Endothelial cell of umbilical vein (primary cell): ENCODE data around the gene CCNL2. TPM values are rescaled to one million over a fixed set of nuclear protein-coding genes. Genes with fewer than 3 reads are reported as not detected.

Source experiments
- BruUV-seq: library from RNA; stranded (reverse); fragments of 400-500 nt; replicated peaks from 2 replicates; lab custom pipeline; 2021; lab: Mats Ljungman, UMichigan
- CTCF ChIA-PET: fragments of 300-600, 350-600 bp; sonication (Branson Sonifier 250); formaldehyde crosslinking; loops from one replicate; lab custom pipeline; 2021; ENCODE audit warnings: antibody characterized with exemption, inconsistent platforms; lab: Charles Lee
- POLR2A ChIA-PET: fragments of 300-600, 350-600 bp; sonication (Branson Sonifier 250); formaldehyde crosslinking; loops from one replicate; lab custom pipeline; 2021; ENCODE audit warnings: antibody characterized with exemption, inconsistent platforms; lab: Charles Lee
- DNase-seq: peaks from one replicate; pipeline ENCODE4 v3.0.0-alpha.2; 2011; ENCODE audit warnings: low read depth, low spot score
- FAIRE-seq: peaks from 2 replicates; lab custom pipeline; 2011; peaks lifted over from hg19 to GRCh38; lab: Jason Lieb, UNC
- H2AFZ ChIP-seq: 2 replicates; pipeline ENCODE4 v1.6.0; 2012; ENCODE audit warnings: low read depth, low read length, control low read depth, inconsistent platforms
- H3K27ac ChIP-seq: 2 replicates; pipeline ENCODE4 v1.5.1; 2011; ENCODE audit warnings: low read depth, mild to moderate bottlenecking, control low read depth, low read length, moderate library complexity; ENCODE audit not compliant: insufficient read depth
- H3K27me3 ChIP-seq, 2 experiments: 2 replicates each; pipeline versions ENCODE4 v1.6.0 to v1.6.1; 2011; ENCODE audit warnings: low read length in 2 of 2, mixed read lengths in 1 of 2; ENCODE audit not compliant: control insufficient read depth in 2 of 2, insufficient read depth in 2 of 2
- H3K36me3 ChIP-seq, 2 experiments: 2 replicates in 1 of 2; 3 replicates in 1 of 2; pipeline ENCODE4 v1.5.1; 2011; ENCODE audit warnings: low read length in 2 of 2, mild to moderate bottlenecking in 1 of 2, moderate library complexity in 1 of 2; ENCODE audit not compliant: control insufficient read depth in 2 of 2, insufficient read depth in 2 of 2; ENCODE audit errors: extremely low read depth in 1 of 2
- H3K4me1 ChIP-seq: 3 replicates; pipeline ENCODE4 v1.5.1; 2011; ENCODE audit warnings: mild to moderate bottlenecking, low read length; ENCODE audit not compliant: control insufficient read depth, insufficient read depth; ENCODE audit errors: extremely low read depth
- H3K4me2 ChIP-seq: 2 replicates; pipeline ENCODE4 v1.6.1; 2011; ENCODE audit warnings: low read length, control low read depth, mixed read lengths; ENCODE audit not compliant: insufficient read depth
- H3K4me3 ChIP-seq, 3 experiments: fragments of 200-600 bp in 1 of 3; sonication (generic), shearing (Covaris generic) in 1 of 3; replicated peaks in 1 of 3; 2 replicates each; pipeline ENCODE4 v1.5.1; 2011 to 2016; ENCODE audit warnings: control low read depth in 3 of 3, low read length in 3 of 3, mild to moderate bottlenecking in 2 of 3, inconsistent platforms in 1 of 3, low read depth in 1 of 3, moderate library complexity in 1 of 3; ENCODE audit not compliant: insufficient read depth in 1 of 3
- H3K79me2 ChIP-seq: 2 replicates; pipeline ENCODE4 v1.6.0; 2012; ENCODE audit warnings: low read length, inconsistent platforms; ENCODE audit not compliant: control insufficient read depth, insufficient read depth
- H3K9ac ChIP-seq: replicated peaks from 2 replicates; pipeline ENCODE3; 2011; ENCODE audit warnings: low read length, control low read depth; ENCODE audit not compliant: insufficient read depth; ENCODE audit errors: extremely low read depth
- H3K9me1 ChIP-seq: replicated peaks from 3 replicates; pipeline ENCODE4 v1.6.0; 2011; ENCODE audit warnings: mild to moderate bottlenecking, low read length; ENCODE audit not compliant: control insufficient read depth, insufficient read depth; ENCODE audit errors: extremely low read depth
- H3K9me3 ChIP-seq: replicated peaks from 2 replicates; pipeline ENCODE4 v1.5.1; 2012; ENCODE audit warnings: low read length, inconsistent platforms; ENCODE audit not compliant: control insufficient read depth, insufficient read depth
- H4K20me1 ChIP-seq: replicated peaks from 2 replicates; pipeline ENCODE3; 2011; ENCODE audit warnings: mild to moderate bottlenecking, low read length; ENCODE audit not compliant: control insufficient read depth, insufficient read depth; ENCODE audit errors: extremely low read depth
- CTCF ChIP-seq, 2 donors: IDR thresholded peaks; 1 replicate in 1 of 2; 2 replicates in 1 of 2; pipeline ENCODE4 v1.5.1; 2011; ENCODE audit warnings: low read length in 2 of 2, mild to moderate bottlenecking in 2 of 2, moderate library complexity in 2 of 2, control low read depth in 1 of 2, inconsistent platforms in 1 of 2, low read depth in 1 of 2; ENCODE audit not compliant: insufficient read depth in 1 of 2; ENCODE audit errors: extremely low read depth in 1 of 2
- MYC ChIP-seq: IDR thresholded peaks from one replicate; pipeline ENCODE4 v1.6.1; 2011; ENCODE audit warnings: mild to moderate bottlenecking, low read depth, low read length
- POLR2A ChIP-seq: IDR thresholded peaks from 2 replicates; pipeline ENCODE4 v1.6.1; 2012; ENCODE audit warnings: low read depth, mild to moderate bottlenecking, control low read depth, low read length
- dilution Hi-C: fragments of 300-500 bp; cut with MboI; formaldehyde crosslinking; loops from one replicate; pipeline ENCODE4 v1.15.0; 2019; ENCODE audit warnings: low sequenced_read_pairs; ENCODE audit not compliant: extremely low pct_ligation_motif_present
- intact Hi-C: fragments of 100-400 bp; cut with micrococcal nuclease; formaldehyde crosslinking; loops from one replicate; pipeline ENCODE4 v1.10.0; 2022
- polyA plus RNA-seq, 4 experiments: library from polyadenylated mRNA; depleted of rRNA in 3 of 4; stranded (reverse) in 3 of 4; unstranded in 1 of 4; fragments of >200 nt; gene quantifications; 2 replicates each; pipeline versions ENCODE4 v1.2.1 to v1.2.3, GENCODE V29; 2011 to 2012; ENCODE audit warnings: missing spikeins in 1 of 4
- total RNA-seq: library from RNA; stranded (reverse); gene quantifications from 2 replicates; pipeline ENCODE4 v1.2.3, GENCODE V29; 2021

The CCNL2 gene
- total and polyA plus RNA-seq, 2 donors (not counting 3 experiments of a cell fraction or from before 2014, with no cell fraction given): 188 to 209 TPM

GRCh38 chr1:1353389-1354151 lies 45.6 kb downstream of the CCNL2 start:
- H3K27ac ChIP-seq: no peak overlapping the region
- intact Hi-C loops: no loop called here

More at GRCh38 chr1:1353389-1354151, 45.6 kb downstream of the CCNL2 start:
- Histone ChIP-seq H3K4me1 (no peaks in the 10 kb centered on the region), H3K9me1 (no peaks in the 10 kb centered on the region), H3K4me2 (no peak overlapping the region), H2AFZ (no peak overlapping the region), H3K36me3 (no peaks in the 10 kb centered on the region), H3K79me2 (peaks cover 3% of the 10 kb centered on the region), H3K9me3 (no peaks in the 10 kb centered on the region), H3K4me3 (no peak overlapping the region), H4K20me1 (no peaks in the 10 kb centered on the region), H3K27me3 (peaks cover 11 to 23% of the 10 kb centered on the region in 2 experiments), H3K9ac (no peak overlapping the region)
- ChIA-PET CTCF (interaction anchor here (1.1 kb wide), 1 partner anchor 18 kb away, joined by 3 read pairs; no protein-coding TSS in a partner anchor), POLR2A (no interaction called here)
- BruUV-seq: no TSS peak
- dilution Hi-C loops: no loop called here
- no peak for TF ChIP-seq POLR2A
- TF ChIP-seq MYC: no peak
- TF ChIP-seq CTCF (IDR thresholded peaks at IDR 0.05; ENCODE audit: extremely low read depth in 1 of 2, insufficient read depth in 1 of 2, low read depth in 1 of 2, low read length in 2 of 2): no peak
- no peak for FAIRE-seq
- DNase-seq: no peak
